Measurements from ENCODE around the gene FUOM. TPM values are rescaled to one million over a fixed set of nuclear protein-coding genes. Genes with fewer than 3 reads are reported as not detected.
"Not testable (repeated sequence)": the region's sequence is repeated elsewhere in the genome, so short reads cannot be mapped to it uniquely, and the experiment has no call there.

The FUOM gene
- total RNA-seq, 2 donors from 2014 or later = 25.5 to 28.7 TPM

- peak; percentile 94 to 97 for DNase-seq
- intact Hi-C loops (cut with DNase I, micrococcal nuclease) = no loop called here
- peak; percentile 96 for ATAC-seq
These were observed 15.6 kb upstream of the FUOM start, which contains the start of gene ECHS1 for GRCh38 chr10:133373174-133374090. Gene ECHS1 (minus strand): TSS chr10:133373354. CDS start chr10:133373333, 21 bp downstream.

GRCh38 chr10:133372507-133372906 is 14.7 kb upstream of the FUOM start:
- intact Hi-C loops (cut with DNase I, micrococcal nuclease) = no loop called here
- peak; percentile 55 to 66 for DNase-seq
- ATAC-seq = peak; percentile 59

- ATAC-seq (no peak), DNase-seq (peak in 1 of 2 donors; percentile 4)
- intact Hi-C loops (cut with DNase I, micrococcal nuclease) = no loop called here
These were observed 12.4 kb upstream of the FUOM start for GRCh38 chr10:133370030-133370786.

- intact Hi-C loops (cut with DNase I, micrococcal nuclease) = no loop called here
- DNase-seq (no peak), ATAC-seq (no peak)
These were observed 10.3 kb upstream of the FUOM start for GRCh38 chr10:133368153-133368552.

- DNase-seq; intact Hi-C loops (cut with DNase I, micrococcal nuclease); ATAC-seq: not testable (repeated sequence)
These were observed 9.6 kb upstream of the FUOM start for GRCh38 chr10:133367461-133367860.

DNA sequence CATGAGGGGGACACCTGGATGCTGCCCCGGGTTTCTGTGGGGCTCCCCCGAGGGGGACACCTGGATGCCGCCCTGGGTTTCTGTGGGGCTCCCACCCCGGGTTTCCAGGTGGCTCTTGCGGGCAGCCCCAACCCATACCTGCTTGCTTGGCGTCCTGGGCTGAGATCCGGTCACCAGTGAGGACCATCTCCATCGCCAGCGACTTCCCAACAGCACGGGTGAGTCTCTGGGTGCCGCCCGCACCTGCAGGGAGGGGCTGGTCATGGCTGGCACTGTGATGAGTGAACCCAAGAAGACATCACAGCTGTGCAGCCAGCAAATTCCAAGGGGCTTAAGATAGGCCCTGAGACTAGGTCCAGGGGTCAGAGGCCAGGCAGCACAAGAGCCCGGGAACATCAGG is 8.9 kb upstream of the FUOM start:
- DNase-seq = no peak
- ATAC-seq = no peak
- intact Hi-C loops (cut with DNase I, micrococcal nuclease) = no loop called here

DNA sequence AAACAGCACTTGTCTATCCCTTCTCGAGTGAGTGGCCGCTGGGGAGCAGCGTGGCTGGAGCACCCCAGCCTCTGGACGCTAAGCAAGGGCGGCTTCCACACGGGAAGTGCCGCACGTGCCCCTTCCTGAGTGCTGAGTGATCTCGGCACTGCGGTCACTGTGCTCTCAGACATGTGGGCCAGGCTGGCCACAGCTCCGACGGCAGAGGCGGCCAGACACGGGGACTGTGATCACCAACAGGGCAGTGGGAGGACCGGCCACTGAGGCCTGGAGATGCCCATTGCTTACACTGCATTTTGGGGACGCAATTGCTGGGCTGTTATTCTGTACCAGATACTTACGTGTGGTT is 8.3 kb upstream of the FUOM start:
- DNase-seq = no peak

DNA sequence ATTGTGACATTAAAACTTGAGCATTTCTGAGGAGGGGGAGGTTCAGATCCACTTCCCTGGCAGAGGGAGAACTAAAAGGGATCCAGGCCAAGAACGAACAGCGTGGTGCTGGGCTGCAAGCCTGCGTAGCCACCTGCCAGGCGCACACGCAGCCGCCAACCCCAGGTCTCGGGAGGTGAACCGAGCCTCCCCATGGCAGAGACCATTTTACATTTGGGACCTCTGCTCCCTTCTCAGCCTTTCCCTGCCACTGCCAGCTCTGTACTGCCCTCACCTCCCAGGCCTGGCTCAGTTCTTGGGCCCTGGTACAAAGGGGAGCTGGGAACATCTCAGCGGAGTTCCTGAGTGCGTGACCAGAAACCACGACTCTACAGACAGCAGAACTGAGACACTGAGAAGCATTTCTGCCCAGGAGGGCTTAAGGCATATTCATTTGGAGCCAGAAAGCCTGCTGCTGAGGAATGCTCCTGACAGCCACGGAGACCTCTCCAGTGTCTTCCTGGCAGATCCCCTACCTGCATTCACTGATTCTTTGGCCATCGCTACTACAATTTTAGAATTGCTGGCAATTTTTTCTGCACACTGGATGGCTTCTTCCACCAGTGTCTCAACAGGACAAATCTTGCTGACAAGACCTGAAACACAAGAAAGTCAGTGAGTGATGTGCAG is 7.8 kb upstream of the FUOM start:
- ATAC-seq (no peak), DNase-seq (no peak)
- intact Hi-C loops (cut with DNase I, micrococcal nuclease) = no loop called here

More for the DNA sequence above, 8.3 kb upstream of the FUOM start:
- intact Hi-C loops (cut with DNase I, micrococcal nuclease) = no loop called here
- ATAC-seq = no peak

- intact Hi-C loops (cut with DNase I, micrococcal nuclease) = no loop called here
- DNase-seq = peak in 1 of 2 donors; percentile 43
- peak; percentile 78 for ATAC-seq
These were observed 7.0 kb upstream of the FUOM start for GRCh38 chr10:133364645-133365431.

GRCh38 chr10:133362846-133363245 is 5.0 kb upstream of the FUOM start:
- ATAC-seq (no peak), DNase-seq (no peak)
- intact Hi-C loops (cut with DNase I, micrococcal nuclease) = no loop called here

DNA sequence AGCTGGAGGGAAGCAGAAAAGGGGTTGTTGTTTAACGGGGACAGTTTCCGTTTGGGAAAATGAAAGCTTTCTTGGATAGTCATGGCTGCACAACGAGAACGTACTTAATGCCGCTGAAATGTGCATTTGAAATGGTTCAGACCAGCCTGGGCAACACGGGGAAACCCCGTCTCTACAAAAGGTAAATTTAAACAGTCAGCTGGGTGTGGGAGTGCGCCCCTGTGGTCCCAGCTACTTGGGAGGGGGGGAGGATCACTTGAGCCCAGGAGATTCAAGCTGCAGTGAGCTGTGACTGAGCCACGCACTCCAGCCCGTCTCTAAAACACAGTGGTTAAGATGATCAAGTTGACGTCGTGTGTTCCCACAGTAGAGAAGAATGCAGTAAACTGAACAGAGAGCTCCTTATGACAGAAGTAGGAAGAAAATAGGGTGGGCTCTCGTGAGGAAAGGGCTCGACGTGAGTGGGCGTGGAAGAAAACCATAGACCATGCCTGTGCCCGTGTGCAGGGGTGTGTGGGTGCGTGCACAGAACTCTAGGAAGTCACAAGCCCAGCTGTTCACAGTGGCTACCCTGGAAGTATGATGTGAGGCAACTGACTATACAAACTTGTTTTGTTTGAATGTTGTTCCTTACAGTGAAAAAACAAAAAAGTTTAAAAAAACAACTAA is 4.1 kb upstream of the FUOM start:
- intact Hi-C loops (cut with DNase I, micrococcal nuclease) = no loop called here
- DNase-seq = no peak
- ATAC-seq = no peak

- ATAC-seq (no peak), DNase-seq (no peak)
- intact Hi-C loops (cut with DNase I, micrococcal nuclease) = no loop called here
These were observed 3.4 kb upstream of the FUOM start for GRCh38 chr10:133361227-133361626.

- intact Hi-C loops (cut with DNase I, micrococcal nuclease) = no loop called here
- DNase-seq (no peak), ATAC-seq (peak; percentile 8)
These were observed 2.3 kb upstream of the FUOM start for GRCh38 chr10:133359972-133360610.

DNA sequence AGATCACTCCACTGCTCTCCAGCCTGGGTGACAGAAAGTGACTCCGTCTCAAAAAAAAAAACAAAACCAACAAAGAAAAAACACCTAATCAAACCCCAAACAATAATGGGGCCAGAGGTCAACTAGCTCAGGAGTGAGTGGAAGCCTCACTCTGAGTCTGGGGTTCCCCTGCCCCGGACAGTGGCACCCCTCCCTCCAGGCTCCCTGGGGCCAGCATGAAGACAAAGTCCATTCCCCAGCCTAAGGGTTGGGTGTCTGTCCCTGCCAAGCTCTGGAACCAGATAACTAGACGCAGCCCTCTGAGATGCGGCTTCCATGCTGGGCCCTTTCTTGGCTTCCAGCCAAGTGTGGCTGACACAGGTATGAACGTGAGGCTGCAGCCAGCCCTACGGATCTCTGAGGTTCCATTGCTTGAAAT is 1.7 kb upstream of the FUOM start:
- ATAC-seq = peak; percentile 66
- intact Hi-C loops (cut with DNase I, micrococcal nuclease) = no loop called here
- peak; percentile 68 to 81 for DNase-seq

DNA sequence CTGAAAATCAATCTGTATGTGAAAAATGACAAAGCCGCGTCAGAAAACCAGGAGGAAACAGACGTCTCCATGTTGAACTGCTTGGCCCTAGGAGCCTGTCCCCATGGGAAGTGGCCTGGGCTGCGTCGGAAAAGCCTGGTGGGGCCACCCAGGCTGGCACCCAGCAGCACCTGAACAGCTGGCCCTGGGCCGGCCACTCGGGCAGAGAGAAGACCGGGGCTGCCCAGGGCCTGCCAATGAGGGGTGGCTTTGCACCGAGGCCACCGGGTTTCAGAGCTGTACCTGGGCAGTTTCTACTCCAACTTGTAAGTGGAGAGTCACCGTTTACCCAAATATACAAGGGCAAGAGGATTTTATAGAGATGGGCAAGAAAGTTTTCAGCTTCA is 1.1 kb upstream of the FUOM start:
- intact Hi-C loops (cut with DNase I, micrococcal nuclease) = no loop called here

DNA sequence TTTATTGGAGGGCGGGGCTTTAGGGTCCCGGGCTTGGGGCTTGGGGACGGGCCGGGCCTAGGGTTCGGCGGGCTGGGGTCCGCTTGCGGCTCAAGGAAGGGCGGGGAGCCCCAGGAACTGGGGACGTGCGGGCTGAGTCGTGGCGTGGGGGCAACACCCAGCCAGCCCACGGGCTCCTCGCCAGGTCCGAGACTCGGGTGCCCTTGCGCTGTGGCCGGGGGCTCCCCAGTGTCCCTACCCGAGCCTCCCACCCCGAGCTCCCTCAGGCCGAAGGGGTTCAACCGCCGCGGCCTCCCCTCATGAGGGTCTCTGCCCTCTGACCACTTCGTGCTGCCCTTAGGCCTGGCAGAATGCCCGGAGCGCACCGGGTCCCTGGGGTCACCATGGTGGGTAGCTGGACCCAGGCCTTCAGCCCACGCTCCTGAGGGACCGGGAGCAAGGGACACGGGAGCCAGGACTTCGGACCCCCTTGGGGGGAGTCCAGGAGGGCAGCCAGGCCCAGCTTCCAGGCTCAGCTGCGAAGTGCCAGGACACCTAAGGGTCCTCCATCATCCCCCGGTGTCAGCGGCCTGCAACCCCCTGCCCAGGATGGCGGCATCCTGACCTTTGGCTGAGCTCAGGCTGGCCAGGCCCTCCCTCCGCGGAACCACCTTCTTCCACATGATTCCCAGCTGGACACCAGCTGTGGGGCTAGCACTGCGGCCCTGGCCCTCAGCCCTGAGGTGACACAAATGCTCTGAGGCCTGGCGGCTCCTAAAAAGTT is 524 bp upstream of the FUOM start:
- ATAC-seq = no peak
- intact Hi-C loops (cut with DNase I, micrococcal nuclease) = no loop called here
- DNase-seq = peak in 1 of 2 donors; percentile 54

More for the DNA sequence above, 1.1 kb upstream of the FUOM start:
- ATAC-seq (no peak), DNase-seq (no peak)
